HG03432 (cell line): ENCODE measurements around the gene ADAM15.

ENCODE experiments used
- ATAC-seq: cut with Tn5 transposase; IDR thresholded peaks from one replicate; pipeline ENCODE4 v1.9.1; 2021; ENCODE audit warnings: mild to moderate bottlenecking, moderate library complexity; ENCODE audit not compliant: unreplicated experiment

Gene ADAM15

DNA sequence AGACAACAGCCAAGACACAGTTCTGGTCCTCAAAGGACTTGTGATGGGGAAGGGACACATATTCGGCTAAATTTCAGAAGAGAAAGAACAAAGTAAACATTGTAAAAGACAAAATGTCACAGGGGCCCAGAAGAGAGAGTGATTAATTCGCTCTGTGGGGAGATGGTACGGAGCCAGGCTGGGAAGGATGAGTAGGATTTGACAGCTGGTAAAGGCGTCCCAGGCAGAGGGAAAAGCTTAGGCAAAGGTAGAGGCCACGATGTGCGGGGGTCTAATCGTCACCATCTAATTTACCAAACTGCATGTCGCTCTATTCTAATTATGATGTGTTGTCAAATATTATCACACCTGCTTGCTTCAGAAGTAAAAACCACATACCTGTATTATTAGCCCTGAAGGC, 59.3 kb downstream of the ADAM15 start:
- no peak for ATAC-seq

DNA sequence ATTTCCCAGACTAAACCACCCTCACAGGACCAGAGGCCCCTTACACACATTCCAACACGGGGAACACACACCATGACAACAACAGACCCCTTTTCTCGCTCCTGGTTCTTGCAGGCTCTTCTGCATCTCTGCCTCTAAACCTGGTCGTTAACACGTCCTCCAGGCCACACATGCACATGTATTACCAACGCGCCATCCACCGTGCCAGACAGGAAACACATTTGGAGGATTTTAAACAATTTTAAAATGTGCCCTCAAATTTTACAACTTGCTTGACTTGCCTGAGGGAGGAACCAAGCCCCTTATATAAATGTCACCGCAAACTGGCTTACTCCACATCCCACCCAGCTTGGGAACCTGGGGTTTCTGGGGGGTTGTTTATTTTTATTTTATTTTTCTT, 59.7 kb downstream of the ADAM15 start:
- ATAC-seq = no peak
